UCSD-AML1 (cell line): ENCODE measurements around the gene NEMP1.
"Not testable (repeated sequence)": the region's sequence is repeated elsewhere in the genome, so short reads cannot be mapped to it uniquely, and the experiment has no call there.

Experiments
- DNase-seq: peaks from one replicate; lab custom pipeline; 2025; ENCODE audit not compliant: unreplicated experiment; lab: John Stamatoyannopoulos, UW

The NEMP1 gene

DNA sequence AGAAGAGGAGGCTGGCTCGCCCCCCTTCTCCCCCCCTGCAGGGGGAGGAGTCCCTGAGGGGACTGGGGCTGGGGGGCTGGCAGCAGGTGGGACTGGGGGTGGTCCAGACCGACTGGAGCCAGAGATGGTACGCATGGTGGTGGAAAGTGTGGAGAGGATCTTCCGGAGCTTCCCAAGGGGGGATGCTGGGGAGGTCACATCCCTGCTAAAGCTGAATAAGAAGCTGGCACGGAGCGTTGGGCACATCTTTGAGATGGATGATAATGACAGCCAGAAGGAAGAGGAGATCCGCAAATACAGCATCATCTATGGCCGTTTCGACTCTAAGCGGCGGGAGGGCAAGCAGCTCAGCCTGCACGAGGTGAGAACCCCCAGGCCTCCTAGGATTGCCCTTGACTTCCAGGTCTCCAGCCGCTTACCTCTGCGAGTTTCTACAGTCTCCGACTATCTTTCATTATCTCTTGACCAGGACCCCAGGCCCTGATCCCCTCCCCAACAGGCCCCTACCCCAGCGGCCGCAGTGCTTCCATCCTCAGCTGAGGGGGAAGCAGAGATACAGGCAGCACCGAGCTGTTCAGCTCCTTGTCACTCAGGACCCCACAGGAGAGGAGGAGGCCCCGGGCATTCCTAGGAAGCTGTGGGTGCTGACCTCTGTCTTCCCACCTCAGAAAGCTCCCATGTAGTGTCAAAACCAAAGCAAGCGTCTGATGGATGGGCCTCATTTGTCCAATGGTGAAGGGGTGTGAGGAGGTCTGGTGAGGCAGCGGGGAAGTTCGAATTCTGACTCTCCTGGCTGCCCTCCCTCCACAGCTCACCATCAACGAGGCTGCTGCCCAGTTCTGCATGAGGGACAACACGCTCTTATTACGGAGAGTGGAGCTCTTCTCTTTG is 13.3 kb upstream of the NEMP1 start:
- DNase-seq, result no peak

GRCh38 chr12:57090924-57091637 is 12.5 kb upstream of the NEMP1 start:
- DNase-seq, result no peak

GRCh38 chr12:57090490-57090889 is 11.9 kb upstream of the NEMP1 start:
- DNase-seq, result no peak

DNA sequence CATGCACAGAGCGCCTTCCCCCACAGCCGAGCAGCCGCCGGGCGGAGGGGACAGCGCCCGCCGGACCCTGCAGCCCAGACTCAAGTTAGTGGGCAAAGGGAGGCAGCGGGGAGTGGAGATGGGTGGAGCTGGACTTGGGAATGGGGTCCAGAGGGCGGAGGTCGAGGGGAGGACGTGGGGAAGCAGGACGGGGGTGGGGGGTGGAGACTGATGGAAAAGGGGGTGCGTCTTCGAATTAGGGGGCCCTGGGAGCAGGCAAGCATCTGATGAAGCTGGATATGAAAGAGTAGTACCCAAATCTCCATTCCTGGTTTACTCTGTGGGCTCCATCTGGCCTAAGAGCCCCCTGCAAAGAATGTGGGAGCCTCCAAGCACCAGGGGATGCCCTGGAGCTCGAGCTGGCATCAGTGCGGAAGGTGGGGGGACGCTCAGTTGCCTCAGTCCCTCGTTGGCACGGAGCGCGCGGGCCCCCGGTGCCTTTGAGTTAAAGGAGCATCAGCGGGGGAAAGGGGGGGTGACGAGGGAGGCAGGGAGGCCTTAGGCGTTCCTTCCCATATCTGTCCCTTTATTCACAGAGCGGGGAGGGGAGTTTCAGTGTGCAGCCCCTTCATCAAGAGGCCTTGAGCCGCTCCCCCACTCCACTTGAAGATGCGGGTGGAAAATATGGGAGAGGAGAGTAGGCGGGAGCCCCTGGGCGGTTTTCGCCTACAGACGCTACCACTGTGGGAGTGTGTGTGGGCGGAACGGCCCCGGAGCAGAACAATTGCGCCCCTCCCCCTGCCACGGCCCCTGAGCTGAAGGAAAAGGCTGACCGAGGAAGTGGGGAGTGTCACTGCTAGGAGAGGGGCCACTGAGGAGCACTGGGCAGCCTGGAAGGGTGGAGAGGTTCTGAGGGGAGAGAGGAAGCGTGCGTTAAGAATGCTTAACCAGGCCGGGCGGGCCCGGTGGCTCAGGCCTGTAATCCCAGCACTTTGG is 11.0 kb upstream of the NEMP1 start:
- DNase-seq, result peak; percentile 84

DNA sequence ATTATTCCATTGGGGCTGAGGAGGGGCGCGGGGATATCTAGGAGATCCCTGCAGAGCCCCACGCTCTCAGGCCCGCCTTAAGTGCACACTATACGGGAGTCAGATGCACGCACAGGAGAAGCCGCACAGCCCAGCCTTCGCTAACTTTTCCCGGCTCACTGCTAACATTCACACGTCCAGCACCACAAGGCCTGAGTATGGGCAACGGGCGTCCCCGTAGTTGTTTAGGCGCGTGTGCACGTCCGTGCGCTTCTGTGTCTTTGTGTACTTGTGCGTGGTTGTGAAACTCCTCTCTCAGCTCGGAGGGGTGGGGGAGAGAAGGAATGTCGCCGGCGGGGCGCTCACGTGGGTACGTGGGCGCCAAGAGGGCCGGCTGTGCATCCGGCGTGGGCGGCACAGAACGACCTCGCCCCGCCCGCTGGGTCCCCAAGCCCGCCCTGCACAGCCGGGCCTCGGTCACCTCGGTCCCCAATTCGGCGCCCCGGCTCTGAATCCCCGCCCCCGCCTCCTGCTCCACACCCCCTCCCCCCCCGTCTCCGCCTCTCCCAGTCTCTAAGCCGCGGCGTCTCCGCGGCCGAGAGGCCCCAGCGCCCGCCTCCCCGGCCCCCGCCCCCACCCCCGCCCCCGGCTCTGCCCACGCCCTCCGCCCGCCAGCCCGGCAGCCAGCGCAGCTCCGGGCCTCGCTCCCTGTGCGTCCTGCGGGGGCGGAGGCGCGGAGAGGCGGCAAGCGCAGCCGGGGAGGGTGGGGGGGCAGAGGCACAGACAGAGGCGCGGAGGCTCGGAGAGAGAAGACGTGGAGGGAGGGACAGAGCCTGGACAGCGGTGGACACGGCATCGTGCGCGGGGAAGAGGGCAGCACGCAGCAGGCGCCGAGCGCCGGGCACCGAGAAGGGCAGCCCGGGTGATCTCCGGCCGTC is 10.0 kb upstream of the NEMP1 start, which contains the start of gene NAB2:
TSS of gene NAB2 (plus strand) at position 761 of the 917 bp plus-strand sequence. CDS start 158 bp downstream, outside the sequence.
- DNase-seq, result peak; percentile 96

DNA sequence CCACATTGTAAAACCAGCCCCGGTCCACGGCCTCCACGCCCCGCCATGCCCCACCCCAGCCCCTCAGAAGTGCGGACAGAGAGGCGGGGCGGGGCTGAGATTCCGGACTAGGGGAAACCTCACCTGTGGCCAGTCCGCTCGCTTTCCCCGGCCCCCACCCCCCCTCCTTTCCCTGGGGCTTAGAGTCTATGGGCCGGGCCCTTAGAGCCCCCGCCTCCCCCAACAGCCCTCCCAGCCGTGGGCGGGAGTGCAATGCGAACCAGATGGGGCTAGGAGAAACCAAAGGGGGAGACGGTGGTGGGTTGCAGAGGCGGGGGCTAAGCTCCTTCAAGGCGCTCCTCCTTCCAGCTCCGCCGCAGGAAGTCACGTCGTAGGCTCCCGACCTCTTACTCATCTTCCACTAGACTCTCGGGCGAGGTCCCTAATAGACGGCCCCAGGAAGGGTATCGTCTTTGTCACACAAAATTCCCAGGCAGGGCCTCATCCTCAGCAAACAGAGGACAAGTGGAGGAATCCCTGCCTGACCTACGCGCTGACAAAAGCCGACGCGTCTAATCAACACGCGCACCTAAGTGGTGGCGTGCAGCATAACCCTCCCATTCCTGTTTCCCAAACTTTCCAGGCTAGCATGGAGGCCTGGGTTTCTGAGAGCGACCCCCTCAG is 9.2 kb upstream of the NEMP1 start:
- DNase-seq, result peak; percentile 83

DNA sequence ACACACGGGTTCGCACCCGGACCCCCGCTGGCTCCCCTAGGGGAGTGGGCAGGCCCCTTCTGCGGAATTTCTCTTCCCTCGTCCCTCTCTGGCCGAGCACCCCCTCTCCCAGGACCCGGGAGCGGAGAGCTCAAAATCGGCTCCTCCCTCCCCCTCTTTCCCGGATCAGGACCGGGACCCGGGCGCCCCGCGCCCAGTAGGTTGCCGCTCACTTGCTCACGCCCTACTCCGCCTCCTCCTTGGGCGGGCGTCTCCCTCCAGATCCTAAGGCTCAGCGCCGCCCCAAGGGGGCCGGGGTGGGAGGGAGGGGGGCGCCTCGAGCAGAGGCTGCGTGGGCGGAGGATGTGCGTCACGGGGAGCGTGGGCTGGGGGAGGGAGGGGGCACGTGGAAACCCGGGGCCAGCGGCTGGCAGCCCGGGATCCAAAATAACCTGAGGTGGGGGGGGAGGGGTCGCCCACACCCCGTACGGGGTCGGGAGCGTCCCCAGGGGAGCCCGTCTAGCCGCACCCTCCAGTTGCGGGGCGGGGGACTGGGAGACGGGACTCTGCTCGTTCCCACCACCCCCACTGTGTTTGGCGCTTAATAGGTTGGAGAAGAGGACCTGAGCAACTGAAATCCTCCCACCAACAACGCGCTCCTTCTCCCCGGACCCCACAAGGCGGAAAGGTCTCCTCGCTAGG is 8.6 kb upstream of the NEMP1 start:
- peak; percentile 85 for DNase-seq

- peak; percentile 58 for DNase-seq
These were observed 8.0 kb upstream of the NEMP1 start for GRCh38 chr12:57086493-57087009.

DNA sequence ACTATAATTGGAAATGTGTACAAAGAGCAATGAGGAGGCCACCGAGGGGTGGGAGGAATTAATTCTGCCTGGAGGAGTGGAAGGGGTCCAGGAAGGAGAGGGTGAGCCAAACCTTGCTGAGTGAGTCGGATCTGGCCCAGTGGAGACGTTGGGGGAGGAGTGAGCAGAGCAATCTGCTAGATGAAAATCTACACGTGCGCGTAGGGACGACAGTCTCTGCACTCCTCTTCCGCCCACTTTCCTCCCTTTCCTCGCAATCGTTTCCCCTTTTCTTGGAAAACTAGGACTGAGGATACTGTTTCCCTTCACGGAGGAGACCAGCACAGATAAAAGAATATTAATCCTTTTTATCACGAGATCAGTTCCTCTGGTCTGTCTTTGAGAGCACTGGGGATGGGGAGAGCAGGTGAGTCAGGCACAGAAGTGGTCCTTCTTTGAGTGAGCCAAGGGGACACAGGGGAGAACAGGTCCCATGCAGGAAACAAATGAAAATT is 7.5 kb upstream of the NEMP1 start:
- DNase-seq, result peak; percentile 21

GRCh38 chr12:57080855-57081254 is 2.3 kb upstream of the NEMP1 start:
- DNase-seq, result no peak

DNA sequence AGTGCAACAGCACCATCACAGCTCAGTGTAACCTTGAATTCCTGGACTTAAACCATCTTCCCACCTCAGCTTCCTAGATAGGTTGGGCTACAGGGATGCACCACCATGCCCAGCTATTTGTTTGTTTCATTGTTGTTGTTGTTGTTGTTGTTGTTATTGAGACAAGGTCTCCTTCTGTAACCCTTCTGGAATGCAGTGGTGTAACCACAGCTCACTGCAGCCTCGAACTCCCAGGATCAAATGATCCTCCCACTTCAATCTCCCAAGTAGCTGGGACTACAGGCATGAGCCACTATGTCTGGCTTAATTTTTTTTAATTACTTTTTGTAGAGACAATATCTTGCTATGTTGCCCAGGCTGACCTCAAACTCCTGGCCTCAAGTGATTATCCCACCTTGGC is 1.2 kb upstream of the NEMP1 start:
- DNase-seq, result no peak

GRCh38 chr12:57073566-57074450 is 4.8 kb downstream of the NEMP1 start:
- DNase-seq, result not testable (repeated sequence)

DNA sequence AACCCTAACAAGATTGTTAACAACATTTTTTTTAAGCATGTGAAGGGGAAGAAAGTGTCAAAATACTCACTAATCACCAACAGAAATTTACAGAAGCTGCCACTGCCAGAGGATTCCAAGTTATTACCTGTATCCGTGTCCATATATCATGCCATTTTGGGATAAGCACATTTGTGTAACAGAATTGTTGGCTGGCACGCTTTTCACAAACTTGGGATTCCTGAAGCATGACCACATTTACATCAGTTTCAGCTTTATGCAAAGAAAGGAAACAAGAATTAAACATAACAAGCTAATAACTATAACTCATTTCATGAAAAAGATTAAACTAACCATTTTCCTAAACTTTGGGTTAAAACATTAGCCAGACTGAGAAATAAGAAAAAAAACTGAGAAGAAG is 5.9 kb downstream of the NEMP1 start:
- DNase-seq, result no peak

DNA sequence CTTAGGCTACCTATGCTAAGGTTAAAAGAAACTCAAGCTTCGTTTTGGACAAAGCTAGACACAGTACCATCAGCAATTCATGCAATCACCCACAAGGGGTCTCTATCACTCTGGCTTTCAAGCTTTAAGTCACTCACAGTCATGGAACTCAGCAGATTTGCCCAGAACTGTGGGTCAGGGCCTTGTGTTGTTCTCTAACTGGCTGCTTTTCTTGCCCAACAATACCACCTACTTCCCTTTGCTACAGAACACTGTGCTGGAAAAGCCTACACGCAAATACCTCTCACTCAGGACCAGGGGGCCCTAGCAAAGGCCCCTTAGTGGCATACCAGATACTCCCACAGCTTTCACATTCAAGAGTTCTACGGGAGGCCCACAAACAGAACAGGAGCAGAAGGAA is 9.1 kb downstream of the NEMP1 start:
- DNase-seq, result peak; percentile 45

GRCh38 chr12:57066245-57066644 is 12.3 kb downstream of the NEMP1 start:
- DNase-seq, result no peak

- no peak for DNase-seq
These were observed 14.5 kb downstream of the NEMP1 start for GRCh38 chr12:57063991-57064685.

DNA sequence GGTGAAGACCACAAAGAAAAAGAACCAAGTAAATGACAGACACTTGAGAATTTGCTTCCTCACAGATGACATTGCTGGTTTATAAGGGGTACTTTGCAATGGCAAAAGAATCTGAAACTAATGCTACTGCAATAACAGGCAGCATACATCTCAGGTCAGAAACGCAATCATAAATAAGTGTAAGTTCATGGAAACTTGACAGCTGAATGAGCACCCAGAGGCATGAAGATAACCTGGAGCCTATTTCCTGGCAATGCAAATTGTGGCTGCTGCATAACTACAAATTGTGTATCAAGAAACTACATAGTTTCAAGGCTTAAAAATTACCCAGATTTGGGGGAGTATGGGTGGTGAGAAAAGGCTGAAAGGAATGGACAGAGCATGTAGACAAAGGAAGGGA is 20.1 kb downstream of the NEMP1 start:
- no peak for DNase-seq
